ENCODE measurements around the gene RNF44.

RNF44 gene

DNA sequence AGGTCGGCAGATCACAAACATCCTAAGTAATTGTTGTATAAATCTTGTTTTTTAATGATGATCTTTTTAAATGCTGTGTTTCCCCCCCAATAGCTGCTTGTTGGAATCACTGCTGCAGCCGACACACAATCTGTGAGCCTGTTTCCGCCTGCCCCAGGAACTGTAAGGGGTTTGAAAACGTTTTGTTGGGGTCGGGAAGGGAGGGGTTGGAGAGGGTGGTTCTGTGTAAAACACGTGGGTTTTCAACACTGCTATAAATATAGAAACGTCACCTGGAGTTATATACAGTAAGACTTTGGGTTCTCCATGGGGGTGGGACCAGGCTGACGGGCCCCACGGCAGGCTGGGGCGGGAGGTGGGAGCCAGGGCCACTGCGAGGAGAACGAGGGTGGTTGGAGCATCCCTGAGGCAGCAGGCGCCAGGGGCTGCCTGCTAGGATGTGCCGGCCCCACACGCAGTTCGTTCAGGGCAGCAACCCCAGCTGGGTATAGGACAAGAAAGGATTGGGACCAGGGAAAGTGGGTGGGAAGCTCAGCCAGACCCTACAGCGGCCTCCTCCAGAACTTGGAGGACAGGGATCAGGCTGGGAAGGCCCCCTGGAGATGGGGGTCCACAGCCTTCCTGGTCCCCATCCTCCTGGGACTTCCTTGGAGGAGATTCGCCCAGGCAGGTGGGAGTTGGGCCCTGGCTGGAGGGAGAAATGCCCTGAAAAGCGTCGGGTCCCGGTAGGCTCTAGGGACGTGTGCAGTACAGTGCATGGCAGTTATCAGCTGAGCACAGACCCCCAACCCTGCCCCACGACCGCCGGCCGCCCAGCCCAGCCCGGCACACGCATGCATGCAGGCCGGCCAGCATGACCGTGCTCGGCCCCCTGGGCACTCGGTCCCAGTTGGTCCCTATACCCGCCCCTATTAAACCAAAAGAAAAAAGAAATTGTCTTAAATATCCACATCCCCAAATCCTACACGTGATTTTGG lies 9.7 kb downstream of the RNF44 start:
- Histone ChIP-seq H3K36me3 (ENCODE audit: control insufficient read depth, insufficient read depth, low read length) (peaks cover 49% of the 10 kb centered on the region), H3K9ac (ENCODE audit: low read depth, low read length) (no peak overlapping the region), H3K9me3 (ENCODE audit: control insufficient read depth, insufficient read depth, low read length) (no peaks in the 10 kb centered on the region), H3K4me3 (ENCODE audit: low read depth, low read length) (no peak overlapping the region), H3K27me3 (ENCODE audit: control insufficient read depth, insufficient read depth, low read length) (no peaks in the 10 kb centered on the region), H3K4me1 (ENCODE audit: control insufficient read depth, insufficient read depth, low read length) (no peaks in the 10 kb centered on the region), H3K27ac (ENCODE audit: low read depth, low read length) (no peak overlapping the region)

- Histone ChIP-seq H3K36me3 (ENCODE audit: control insufficient read depth, insufficient read depth, low read length) (peaks cover 41% of the 10 kb centered on the region), H3K27ac (ENCODE audit: low read depth, low read length) (no peak overlapping the region), H3K4me1 (ENCODE audit: control insufficient read depth, insufficient read depth, low read length) (no peaks in the 10 kb centered on the region), H3K9ac (ENCODE audit: low read depth, low read length) (no peak overlapping the region), H3K9me3 (ENCODE audit: control insufficient read depth, insufficient read depth, low read length) (no peaks in the 10 kb centered on the region), H3K27me3 (ENCODE audit: control insufficient read depth, insufficient read depth, low read length) (no peaks in the 10 kb centered on the region), H3K4me3 (ENCODE audit: low read depth, low read length) (no peak overlapping the region)
Observed at GRCh38 chr5:176526462-176526861, 10.7 kb downstream of the RNF44 start.

DNA sequence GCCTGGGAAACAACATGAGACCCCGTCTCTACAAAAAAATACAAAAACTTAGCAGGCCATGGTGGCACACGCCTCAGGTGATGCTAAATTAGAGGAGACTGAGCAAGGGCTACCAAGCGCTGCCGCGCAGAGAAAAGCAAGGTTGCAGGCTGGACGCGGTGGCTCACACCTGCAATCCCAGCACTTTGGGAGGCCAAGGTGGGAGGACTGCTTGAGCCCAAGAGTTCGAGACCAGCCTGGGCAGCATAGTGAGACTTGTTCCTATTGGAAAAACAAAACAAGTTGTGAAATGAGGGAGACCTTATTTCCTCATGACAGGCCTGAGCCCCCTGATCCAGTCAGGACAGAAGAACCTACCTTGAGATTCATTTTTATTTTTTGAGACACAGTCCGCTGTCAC lies 11.5 kb downstream of the RNF44 start:
- H3K4me3 ChIP-seq (ENCODE audit: low read depth, low read length): no peak overlapping the region
- H3K4me1 ChIP-seq (ENCODE audit: control insufficient read depth, insufficient read depth, low read length): no peaks in the 10 kb centered on the region
- H3K36me3 ChIP-seq (ENCODE audit: control insufficient read depth, insufficient read depth, low read length): peaks cover 34% of the 10 kb centered on the region
- no peaks in the 10 kb centered on the region for H3K9me3 ChIP-seq (ENCODE audit: control insufficient read depth, insufficient read depth, low read length)
- H3K9ac ChIP-seq (ENCODE audit: low read depth, low read length): no peak overlapping the region
- no peaks in the 10 kb centered on the region for H3K27me3 ChIP-seq (ENCODE audit: control insufficient read depth, insufficient read depth, low read length)
- no peak overlapping the region for H3K27ac ChIP-seq (ENCODE audit: low read depth, low read length)

DNA sequence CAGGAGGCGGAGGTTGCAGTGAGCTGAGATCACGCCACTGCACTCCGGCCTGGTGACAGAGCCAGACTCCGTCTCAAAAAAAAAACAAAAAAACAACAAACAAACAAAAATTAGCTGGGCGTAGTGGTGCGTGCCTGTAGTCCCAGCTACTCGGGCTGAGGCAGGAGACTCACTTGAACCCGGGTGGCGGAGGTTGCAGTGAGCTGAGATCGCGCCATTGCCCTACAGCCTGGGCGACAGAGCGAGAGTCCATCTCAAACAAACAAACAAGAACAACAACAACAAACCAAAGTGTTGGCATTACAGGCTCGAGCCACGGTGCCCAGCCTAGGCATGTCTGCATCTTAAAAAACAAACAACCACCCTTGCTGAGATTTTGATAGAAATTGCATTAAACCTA lies 12.2 kb downstream of the RNF44 start:
- Histone ChIP-seq H3K4me1 (ENCODE audit: control insufficient read depth, insufficient read depth, low read length) (no peaks in the 10 kb centered on the region), H3K36me3 (ENCODE audit: control insufficient read depth, insufficient read depth, low read length) (peaks cover 29% of the 10 kb centered on the region), H3K27ac (ENCODE audit: low read depth, low read length) (no peak overlapping the region), H3K9me3 (ENCODE audit: control insufficient read depth, insufficient read depth, low read length) (no peaks in the 10 kb centered on the region), H3K4me3 (ENCODE audit: low read depth, low read length) (no peak overlapping the region), H3K27me3 (ENCODE audit: control insufficient read depth, insufficient read depth, low read length) (no peaks in the 10 kb centered on the region), H3K9ac (ENCODE audit: low read depth, low read length) (no peak overlapping the region)

DNA sequence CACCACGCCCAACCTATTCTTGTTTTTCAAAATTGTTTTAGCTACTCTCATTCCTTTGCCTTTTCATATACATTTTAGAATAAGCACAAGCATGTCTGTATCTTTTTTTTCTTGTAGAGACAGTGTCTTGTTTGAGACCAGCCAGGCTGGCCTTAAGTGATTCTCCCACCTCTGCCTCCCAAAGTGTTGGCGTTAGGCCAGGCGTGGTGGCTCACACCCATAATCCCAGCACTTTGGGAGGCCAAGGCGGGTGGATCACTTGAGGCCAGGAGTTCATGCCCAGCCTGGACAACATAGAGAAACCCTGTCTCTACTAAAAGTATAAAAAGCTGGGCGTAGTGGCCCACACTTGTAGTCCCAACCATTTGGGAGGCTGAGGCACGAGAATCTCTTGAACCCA lies 13.1 kb downstream of the RNF44 start:
- Histone ChIP-seq H3K4me1 (ENCODE audit: control insufficient read depth, insufficient read depth, low read length) (no peaks in the 10 kb centered on the region), H3K4me3 (ENCODE audit: low read depth, low read length) (no peak overlapping the region), H3K27me3 (ENCODE audit: control insufficient read depth, insufficient read depth, low read length) (no peaks in the 10 kb centered on the region), H3K9me3 (ENCODE audit: control insufficient read depth, insufficient read depth, low read length) (no peaks in the 10 kb centered on the region), H3K36me3 (ENCODE audit: control insufficient read depth, insufficient read depth, low read length) (peaks cover 22% of the 10 kb centered on the region), H3K27ac (ENCODE audit: low read depth, low read length) (no peak overlapping the region), H3K9ac (ENCODE audit: low read depth, low read length) (no peak overlapping the region)

- Histone ChIP-seq H3K4me1 (ENCODE audit: control insufficient read depth, insufficient read depth, low read length) (no peaks in the 10 kb centered on the region), H3K36me3 (ENCODE audit: control insufficient read depth, insufficient read depth, low read length) (no peaks in the 10 kb centered on the region), H3K27me3 (ENCODE audit: control insufficient read depth, insufficient read depth, low read length) (no peaks in the 10 kb centered on the region), H3K9ac (ENCODE audit: low read depth, low read length) (no peak overlapping the region), H3K4me3 (ENCODE audit: low read depth, low read length) (no peak overlapping the region), H3K27ac (ENCODE audit: low read depth, low read length) (no peak overlapping the region), H3K9me3 (ENCODE audit: control insufficient read depth, insufficient read depth, low read length) (no peaks in the 10 kb centered on the region)
Observed at GRCh38 chr5:176521699-176522263, 15.4 kb downstream of the RNF44 start.

DNA sequence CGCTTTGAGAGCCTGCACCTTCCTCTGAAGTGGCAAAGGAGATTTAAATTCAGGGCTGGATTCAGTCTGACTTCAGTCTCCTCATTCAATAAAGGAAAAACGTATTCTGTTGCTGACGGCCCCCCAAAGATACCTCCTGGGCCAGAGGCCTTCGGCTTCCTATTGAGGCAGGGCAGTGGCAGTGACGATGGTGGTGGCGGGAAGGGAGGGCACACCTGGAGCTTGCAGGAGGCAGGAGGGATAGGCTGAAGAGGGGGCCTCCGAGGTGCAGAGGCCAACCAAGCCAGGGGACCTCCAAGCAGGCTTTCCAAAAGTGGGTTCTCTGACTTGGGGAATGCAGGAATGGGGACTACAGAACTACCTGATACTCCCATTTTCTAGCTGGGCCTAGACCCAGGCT lies 15.9 kb downstream of the RNF44 start:
- no peaks in the 10 kb centered on the region for H3K27me3 ChIP-seq (ENCODE audit: control insufficient read depth, insufficient read depth, low read length)
- no peaks in the 10 kb centered on the region for H3K9me3 ChIP-seq (ENCODE audit: control insufficient read depth, insufficient read depth, low read length)
- no peaks in the 10 kb centered on the region for H3K36me3 ChIP-seq (ENCODE audit: control insufficient read depth, insufficient read depth, low read length)
- H3K9ac ChIP-seq (ENCODE audit: low read depth, low read length): no peak overlapping the region
- no peaks in the 10 kb centered on the region for H3K4me1 ChIP-seq (ENCODE audit: control insufficient read depth, insufficient read depth, low read length)
- no peak overlapping the region for H3K4me3 ChIP-seq (ENCODE audit: low read depth, low read length)
- no peak overlapping the region for H3K27ac ChIP-seq (ENCODE audit: low read depth, low read length)

GRCh38 chr5:176519810-176520720 lies 17.1 kb downstream of the RNF44 start:
- H3K27ac ChIP-seq (ENCODE audit: low read depth, low read length): no peak overlapping the region
- no peaks in the 10 kb centered on the region for H3K36me3 ChIP-seq (ENCODE audit: control insufficient read depth, insufficient read depth, low read length)
- H3K4me1 ChIP-seq (ENCODE audit: control insufficient read depth, insufficient read depth, low read length): no peaks in the 10 kb centered on the region
- no peak overlapping the region for H3K9ac ChIP-seq (ENCODE audit: low read depth, low read length)
- H3K4me3 ChIP-seq (ENCODE audit: low read depth, low read length): no peak overlapping the region
- H3K9me3 ChIP-seq (ENCODE audit: control insufficient read depth, insufficient read depth, low read length): no peaks in the 10 kb centered on the region
- no peaks in the 10 kb centered on the region for H3K27me3 ChIP-seq (ENCODE audit: control insufficient read depth, insufficient read depth, low read length)

DNA sequence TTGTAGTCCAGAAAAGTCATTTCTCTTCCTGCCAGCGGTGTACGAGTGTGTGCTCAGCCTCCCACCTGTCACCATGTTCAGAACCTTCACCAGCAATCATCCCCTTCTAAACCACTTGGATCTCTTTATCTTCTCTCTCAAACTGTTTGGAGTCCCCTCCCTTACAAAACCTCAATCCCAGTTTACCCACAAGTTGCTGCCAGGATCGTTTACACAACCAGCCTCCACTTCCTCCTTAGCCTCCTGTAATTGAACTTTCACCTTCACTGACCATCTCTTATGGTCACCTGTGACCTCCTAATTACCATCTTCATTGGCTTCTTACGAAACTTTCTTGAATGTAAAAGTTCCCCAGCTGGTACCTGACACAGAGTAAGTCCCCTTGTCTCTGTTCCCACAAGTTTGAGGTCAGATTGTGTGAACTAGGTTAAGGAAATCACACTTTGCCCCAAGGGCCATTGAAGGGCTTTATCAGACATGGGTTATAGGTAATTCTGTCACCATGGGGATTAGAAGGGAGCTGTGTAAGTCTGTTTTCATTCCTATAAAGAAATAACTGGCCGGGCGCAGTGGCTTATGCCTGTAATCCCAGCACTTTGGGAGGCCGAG lies 20.0 kb downstream of the RNF44 start:
- Histone ChIP-seq H3K27me3 (ENCODE audit: control insufficient read depth, insufficient read depth, low read length) (no peaks in the 10 kb centered on the region), H3K4me1 (ENCODE audit: control insufficient read depth, insufficient read depth, low read length) (no peaks in the 10 kb centered on the region), H3K36me3 (ENCODE audit: control insufficient read depth, insufficient read depth, low read length) (no peaks in the 10 kb centered on the region), H3K9ac (ENCODE audit: low read depth, low read length) (no peak overlapping the region), H3K27ac (ENCODE audit: low read depth, low read length) (no peak overlapping the region), H3K4me3 (ENCODE audit: low read depth, low read length) (no peak overlapping the region), H3K9me3 (ENCODE audit: control insufficient read depth, insufficient read depth, low read length) (no peaks in the 10 kb centered on the region)

- H3K27me3 ChIP-seq (ENCODE audit: control insufficient read depth, insufficient read depth, low read length): no peaks in the 10 kb centered on the region
- H3K9me3 ChIP-seq (ENCODE audit: control insufficient read depth, insufficient read depth, low read length): no peaks in the 10 kb centered on the region
- H3K27ac ChIP-seq (ENCODE audit: low read depth, low read length): no peak overlapping the region
- H3K4me3 ChIP-seq (ENCODE audit: low read depth, low read length): no peak overlapping the region
- H3K36me3 ChIP-seq (ENCODE audit: control insufficient read depth, insufficient read depth, low read length): no peaks in the 10 kb centered on the region
- no peaks in the 10 kb centered on the region for H3K4me1 ChIP-seq (ENCODE audit: control insufficient read depth, insufficient read depth, low read length)
- H3K9ac ChIP-seq (ENCODE audit: low read depth, low read length): no peak overlapping the region
Observed at GRCh38 chr5:176515396-176515795, 21.8 kb downstream of the RNF44 start.
